HepG2 (cell line): Measurements from ENCODE around the gene RNF17. TPM values are rescaled to one million over a fixed set of nuclear protein-coding genes. Genes with fewer than 3 reads are reported as not detected.
A peak's percentile ranks its signal among the peaks of the same experiment; 100 is the strongest.

Source experiments
- ATAC-seq: fragments of 200-7000 bp; cut with Tn5 transposase; 3 replicates; pipeline ENCODE4 v1.9.1; 2020; ENCODE audit warnings: mild to moderate bottlenecking, moderate library complexity
- BruUV-seq: library from RNA; stranded (reverse); fragments of 400-500 nt; replicated peaks from 2 replicates; lab custom pipeline; 2021; lab: Mats Ljungman, UMichigan
- CTCF ChIA-PET: fragments of 300-600 bp; formaldehyde crosslinking; extraction: SDS; loops from one replicate; lab custom pipeline; 2021; ENCODE audit warnings: low total read pairs, inconsistent platforms, low intra/inter-chr PET ratio; lab: Yijun Ruan, JAX
- POLR2A ChIA-PET: fragments of 350-600 bp; sonication (Branson Sonifier 250); formaldehyde crosslinking; loops from one replicate; lab custom pipeline; 2020; ENCODE audit warnings: antibody characterized with exemption, inconsistent platforms; lab: Yijun Ruan, JAX
- DNase-seq: peaks from one replicate; pipeline ENCODE4 v3.0.0-alpha.2; 2015; ENCODE audit warnings: low spot score
- FAIRE-seq: peaks from 3 replicates; lab custom pipeline; 2011; peaks lifted over from hg19 to GRCh38; lab: Jason Lieb, UNC
- H2AFZ ChIP-seq: one replicate; pipeline ENCODE4 v1.6.1; 2011; ENCODE audit warnings: low read length, inconsistent platforms
- H3K27ac ChIP-seq: fragments of 300-600 bp; 3 replicates; pipeline ENCODE4 v1.8.0; 2011; ENCODE audit warnings: mixed run types, mild to moderate bottlenecking, mixed read lengths, low read length, inconsistent platforms; ENCODE audit not compliant: insufficient read depth; ENCODE audit errors: extremely low read length
- H3K27me3 ChIP-seq, 2 experiments: fragments of 200-600 bp in 1 of 2; 2 replicates in 1 of 2; 3 replicates in 1 of 2; pipeline versions ENCODE4 v1.6.0 to v1.8.0; 2011; ENCODE audit warnings: low read length in 2 of 2, mild to moderate bottlenecking in 2 of 2, moderate library complexity in 2 of 2, inconsistent platforms in 1 of 2; ENCODE audit not compliant: insufficient read depth in 2 of 2, control insufficient read depth in 1 of 2
- H3K36me3 ChIP-seq, 2 experiments: fragments of 200-600 bp in 1 of 2; replicated peaks in 1 of 2; 2 replicates in 1 of 2; 3 replicates in 1 of 2; pipeline versions ENCODE4 v1.5.1 to v1.8.0; 2011; ENCODE audit warnings: low read length in 2 of 2, inconsistent platforms in 1 of 2; ENCODE audit not compliant: insufficient read depth in 2 of 2, control insufficient read depth in 1 of 2
- H3K4me1 ChIP-seq: 2 replicates; pipeline ENCODE4 v1.5.1; 2012; ENCODE audit warnings: low read length, inconsistent platforms; ENCODE audit not compliant: insufficient read depth
- H3K4me2 ChIP-seq: 2 replicates; pipeline ENCODE4 v1.6.0; 2011; ENCODE audit warnings: low read depth, low read length, inconsistent platforms
- H3K4me3 ChIP-seq, 3 experiments: fragments of 200-600 bp in 1 of 3; sonication (generic), shearing (Covaris generic) in 1 of 3; replicated peaks in 1 of 3; 2 replicates each; pipeline ENCODE4 v1.5.1; 2011 to 2016; ENCODE audit warnings: low read length in 3 of 3, inconsistent platforms in 2 of 3, low read depth in 2 of 3, mild to moderate bottlenecking in 2 of 3, control low read depth in 1 of 3, mixed read lengths in 1 of 3; ENCODE audit not compliant: insufficient read depth in 1 of 3
- H3K79me2 ChIP-seq: one replicate; pipeline ENCODE4 v1.6.1; 2011; ENCODE audit warnings: low read length, inconsistent platforms; ENCODE audit not compliant: insufficient read depth
- H3K9ac ChIP-seq: 2 replicates; pipeline ENCODE4 v1.6.0; 2011; ENCODE audit warnings: mild to moderate bottlenecking, low read depth, low read length, inconsistent platforms; ENCODE audit not compliant: insufficient read depth
- H3K9me3 ChIP-seq: 2 replicates; pipeline ENCODE4 v1.5.1; 2012; ENCODE audit warnings: mild to moderate bottlenecking, low read length
- H4K20me1 ChIP-seq: 2 replicates; pipeline ENCODE4 v1.6.0; 2011; ENCODE audit warnings: inconsistent platforms, mild to moderate bottlenecking, low read length, moderate library complexity; ENCODE audit not compliant: insufficient read depth
- CTCF ChIP-seq: sonication (generic); formaldehyde crosslinking; IDR thresholded peaks from 2 replicates; pipeline ENCODE4 v1.5.0; 2020; ENCODE audit warnings: mild to moderate bottlenecking, missing genetic modification reagents, moderate library complexity
- E2F5 ChIP-seq: sonication (generic); formaldehyde crosslinking; conservative IDR thresholded peaks from 2 replicates; pipeline ENCODE4 v1.4.0; 2020; ENCODE audit warnings: missing genetic modification reagents
- ELF4 ChIP-seq: sonication (generic); formaldehyde crosslinking; IDR thresholded peaks from 2 replicates; pipeline ENCODE4 v1.5.0; 2020; ENCODE audit warnings: missing genetic modification reagents, mild to moderate bottlenecking, moderate library complexity, borderline replicate concordance
- GATAD2A ChIP-seq: IDR thresholded peaks from 2 replicates; pipeline ENCODE4 v1.6.1; 2016
- HNRNPLL ChIP-seq: fragments of 200-400 bp; formaldehyde crosslinking; IDR thresholded peaks from 2 replicates; pipeline ENCODE4 v1.6.1; 2017; ENCODE audit warnings: mild to moderate bottlenecking, low read depth, low read length; ENCODE audit not compliant: poor library complexity, severe bottlenecking
- HOXA3 ChIP-seq: sonication (generic); formaldehyde crosslinking; IDR thresholded peaks from 2 replicates; pipeline ENCODE4 v1.5.0; 2020; ENCODE audit warnings: missing genetic modification reagents
- JUNB ChIP-seq: sonication (generic); formaldehyde crosslinking; IDR thresholded peaks from 2 replicates; pipeline ENCODE4 v1.8.0; 2022; ENCODE audit warnings: missing genetic modification reagents, mild to moderate bottlenecking, borderline replicate concordance
- ZNF354B ChIP-seq: sonication (generic); formaldehyde crosslinking; IDR thresholded peaks from 2 replicates; pipeline ENCODE4 v1.8.0; 2022; ENCODE audit warnings: mild to moderate bottlenecking, missing genetic modification reagents
- WGBS: methylation state at CpG from one replicate; pipeline ENCODE4 v1.1.6; 2017; ENCODE audit warnings: low lambda C conversion rate; 5-methylcytosine and 5-hydroxymethylcytosine counted together
- in situ Hi-C: cut with HindIII; loops from 2 replicates; pipeline ENCODE4 v1.10.0; 2017; ENCODE audit warnings: low pct_unique_long_range_greater_than_20kb; ENCODE audit not compliant: extremely low pct_ligation_motif_present
- intact Hi-C: fragments of 100-400 bp; cut with micrococcal nuclease; formaldehyde crosslinking; loops from one replicate; pipeline ENCODE4 v1.10.0; 2022; ENCODE audit not compliant: unreplicated experiment
- polyA plus RNA-seq, 8 experiments: library from polyadenylated mRNA; depleted of rRNA in 3 of 8; stranded (reverse) in 7 of 8; unstranded in 1 of 8; fragments of >200 nt; fragmentation: Illumina TruSeq in 4 of 8; extraction: Trizol in 4 of 8; gene quantifications; 2 replicates each; pipeline versions ENCODE4 v1.2.1 to v1.2.3, GENCODE V29; 2011 to 2016; ENCODE audit warnings: low read depth in 4 of 8, missing spikeins in 1 of 8, mixed read lengths in 1 of 8; ENCODE audit not compliant: insufficient read depth in 1 of 8
- total RNA-seq, 5 experiments: library from RNA; depleted of rRNA; stranded (reverse); fragments of >200 nt; fragmentation: Illumina TruSeq; extraction: Trizol; gene quantifications; 2 replicates each; pipeline ENCODE4 v1.2.3, GENCODE V29; 2016; ENCODE audit warnings: low read depth in 1 of 5

Gene RNF17
- total and polyA plus RNA-seq, 2 of the 13 experiments (the other 11 are each of a cell fraction or from before 2014, with no cell fraction given), result not detected

- H3K27me3 ChIP-seq, result peaks cover 2 to 21% of the 10 kb centered on the region in 2 experiments; a peak in 2 of 5 replicates
- H2AFZ ChIP-seq, result no peak overlapping the region
- TF ChIP-seq GATAD2A (CRISPR knock-in tag) (no peak), ELF4 (CRISPR knock-in tag) (no peak), HNRNPLL (peak; percentile 19), ZNF354B (CRISPR knock-in tag) (no peak), CTCF (peak; percentile 15; the same call in 1 of the 2 replicates), E2F5 (CRISPR knock-in tag) (no peak), JUNB (no peak), HOXA3 (no peak)
- CTCF ChIA-PET, result no interaction called here
- H4K20me1 ChIP-seq, result no peaks in the 10 kb centered on the region
- no peak overlapping the region; a peak in 1 of 6 replicates for H3K4me3 ChIP-seq
- ATAC-seq (peak; percentile 68), DNase-seq (no peak), FAIRE-seq (no peak)
- H3K79me2 ChIP-seq, result no peaks in the 10 kb centered on the region
- no peaks in the 10 kb centered on the region for H3K9me3 ChIP-seq
- POLR2A ChIA-PET, result no interaction called here
- H3K4me1 ChIP-seq, result no peaks in the 10 kb centered on the region
- WGBS, result 42% methylated on average over 5 of the region's 56 CpGs
- H3K4me2 ChIP-seq, result peak overlapping the region; percentile 55
- intact Hi-C loops, result no loop called here
- H3K9ac ChIP-seq, result no peak overlapping the region
- in situ Hi-C loops, result no loop called here
- no peak overlapping the region for H3K27ac ChIP-seq
- no TSS peak for BruUV-seq
- no peaks in the 10 kb centered on the region for H3K36me3 ChIP-seq
Observed at GRCh38 chr13:24746618-24747247, 17.2 kb upstream of the RNF17 start.
